Measurements from ENCODE around the gene C16orf92. TPM values are rescaled to one million over a fixed set of nuclear protein-coding genes. Genes with fewer than 3 reads are reported as not detected.
"Not testable (repeated sequence)": the region's sequence is repeated elsewhere in the genome, so short reads cannot be mapped to it uniquely, and the experiment has no call there.

C16orf92 gene
- total and polyA plus RNA-seq, 2 experiments from 2014 or later, result 0.34 TPM; not detected in 1

- TF ChIP-seq REST (IDR thresholded peaks at IDR 0.05; ENCODE audit: unreplicated experiment) (no peak), CREB1 (CRISPR knock-in tag; IDR thresholded peaks at IDR 0.05; ENCODE audit: low read depth) (no peak), JUNB (IDR thresholded peaks at IDR 0.05; ENCODE audit: unreplicated experiment) (no peak), EZH2phosphoT487 (IDR thresholded peaks at IDR 0.05; ENCODE audit: unreplicated experiment) (no peak)
Measured at GRCh38 chr16:30040221-30040620, 17.2 kb downstream of the C16orf92 start (continued).

- not testable (repeated sequence) for H3K4me1 ChIP-seq (ENCODE audit: insufficient read depth); ATAC-seq; H2AFZ ChIP-seq; H3K9me2 ChIP-seq (ENCODE audit: insufficient read depth); H3F3A ChIP-seq (replicated peaks; ENCODE audit: low read depth); H3K4me1 Mint-ChIP-seq; H3K79me2 ChIP-seq (replicated peaks; ENCODE audit: insufficient read depth); H3K27ac ChIP-seq (ENCODE audit: low read depth); H3K27me3 ChIP-seq (ENCODE audit: insufficient read depth); H3K36me3 Mint-ChIP-seq (ENCODE audit: low read depth); H3K27me3 Mint-ChIP-seq (ENCODE audit: insufficient read depth, low read depth, poor library complexity); H3K9me3 Mint-ChIP-seq; H3K27ac Mint-ChIP-seq; DNase-seq (ENCODE audit: low spot score); H3K4me3 ChIP-seq; H3K36me3 ChIP-seq (ENCODE audit: insufficient read depth); H4K20me1 ChIP-seq (replicated peaks; ENCODE audit: insufficient read depth); H3K4me3 Mint-ChIP-seq; H3K4me2 ChIP-seq
Measured at GRCh38 chr16:30040690-30041089, 17.7 kb downstream of the C16orf92 start.

GRCh38 chr16:30041841-30042240, 18.8 kb downstream of the C16orf92 start:
- Mint-ChIP-seq H3K9me3 (no peaks in the 10 kb centered on the region; the same call in 2 of the 3 replicates), H3K36me3 (ENCODE audit: low read depth) (no peaks in the 10 kb centered on the region)

More at GRCh38 chr16:30041841-30042240, 18.8 kb downstream of the C16orf92 start:
- H3K36me3 ChIP-seq (ENCODE audit: insufficient read depth), result no peaks in the 10 kb centered on the region
- no peak overlapping the region for H3K27ac Mint-ChIP-seq
- no peaks in the 10 kb centered on the region for H4K20me1 ChIP-seq (replicated peaks; ENCODE audit: insufficient read depth)
- H3K27me3 Mint-ChIP-seq (ENCODE audit: insufficient read depth, low read depth, poor library complexity), result peaks cover 8% of the 10 kb centered on the region
- ATAC-seq (no peak), DNase-seq (ENCODE audit: low spot score) (peak; percentile 40)
- H3K27ac ChIP-seq (ENCODE audit: low read depth), result no peak overlapping the region
- no peaks in the 10 kb centered on the region for H3K79me2 ChIP-seq (replicated peaks; ENCODE audit: insufficient read depth)
- H3K4me2 ChIP-seq, result no peak overlapping the region
- no peak for TF ChIP-seq EZH2 (IDR thresholded peaks at IDR 0.05; ENCODE audit: low read depth, unreplicated experiment)
- TF ChIP-seq CTCF (conservative IDR thresholded peaks at IDR 0.05; ENCODE audit: low read depth in 2 of 2), result peak in 1 of 2 experiments; percentile 64
- no peak overlapping the region for H3K4me3 Mint-ChIP-seq
- no peaks in the 10 kb centered on the region for H3K4me1 Mint-ChIP-seq
- H3K4me1 ChIP-seq (ENCODE audit: insufficient read depth), result no peaks in the 10 kb centered on the region
- no peak overlapping the region for H3K4me3 ChIP-seq
- 0 out of 2 replicates have a peak, but pooled peaks cover 3% of the 10 kb centered on the region for H3F3A ChIP-seq (replicated peaks; ENCODE audit: low read depth)
- H3K9me2 ChIP-seq (ENCODE audit: insufficient read depth), result no peaks in the 10 kb centered on the region
- no peak overlapping the region for H2AFZ ChIP-seq
- H3K27me3 ChIP-seq (ENCODE audit: insufficient read depth), result no peaks in the 10 kb centered on the region
